Muscle of arm (tissue), 12 donors: ENCODE results near the gene CDH4. TPM values are rescaled to one million over a fixed set of nuclear protein-coding genes. Genes with fewer than 3 reads are reported as not detected.

Experiments used
- DNase-seq: peaks from one replicate; pipeline ENCODE4 v3.0.0-alpha.2; 2013
- polyA plus RNA-seq, 12 donors: library from polyadenylated mRNA; unstranded; fragments of 120-200 nt; gene quantifications; one replicate each; pipeline ENCODE4 v1.2.1, GENCODE V29; 2013; ENCODE audit not compliant: insufficient read length in 12 of 12

Gene CDH4
- polyA plus RNA-seq, 12 donors: 0.79 to 1.4 (median 1.0) TPM; not detected in 2

DNA sequence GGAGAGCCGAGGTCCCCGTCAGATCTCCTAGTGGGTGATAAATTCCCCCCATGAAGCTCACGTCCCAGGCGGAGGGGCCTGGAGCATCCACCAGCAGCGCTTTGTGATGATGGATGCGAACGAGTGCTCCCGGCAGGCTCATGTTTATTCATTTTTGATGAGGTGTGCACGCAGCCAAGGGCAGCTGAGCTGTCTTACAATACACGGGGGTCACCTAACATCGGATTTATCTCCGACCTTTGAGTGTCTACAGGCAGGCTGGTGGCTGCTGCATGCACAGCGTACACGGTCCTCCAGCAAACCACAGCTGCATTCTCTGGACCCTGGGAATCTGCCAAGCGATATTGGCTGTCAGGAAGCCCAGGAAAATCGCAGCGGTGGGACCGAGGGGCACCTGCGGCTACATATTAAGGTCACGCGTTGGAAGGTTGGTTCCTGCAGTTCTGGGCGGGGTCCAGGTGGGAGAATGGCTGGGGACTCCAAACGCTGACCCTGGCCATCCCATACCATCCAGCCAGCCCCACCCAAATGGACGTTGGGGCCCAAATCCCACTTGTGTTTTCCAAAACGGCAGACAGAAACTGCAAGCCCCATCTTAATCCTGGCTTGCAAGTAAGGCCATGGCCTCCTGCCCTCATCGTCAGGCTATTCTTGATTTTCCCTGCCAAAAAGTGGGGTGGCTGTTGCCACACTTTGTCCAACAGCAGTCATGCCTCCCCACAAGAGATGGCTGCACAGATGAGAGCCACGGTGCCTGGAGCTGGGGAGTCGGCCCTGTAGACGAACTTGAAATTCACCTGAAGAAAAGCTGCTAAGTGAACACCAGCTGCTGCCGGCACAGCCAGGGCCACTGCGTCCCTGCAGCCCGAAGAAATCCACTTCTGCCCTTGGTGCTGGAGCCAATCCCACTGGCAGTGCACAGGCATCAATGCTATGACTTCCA lies 413.7 kb downstream of the CDH4 start:
- no peak for DNase-seq

DNA sequence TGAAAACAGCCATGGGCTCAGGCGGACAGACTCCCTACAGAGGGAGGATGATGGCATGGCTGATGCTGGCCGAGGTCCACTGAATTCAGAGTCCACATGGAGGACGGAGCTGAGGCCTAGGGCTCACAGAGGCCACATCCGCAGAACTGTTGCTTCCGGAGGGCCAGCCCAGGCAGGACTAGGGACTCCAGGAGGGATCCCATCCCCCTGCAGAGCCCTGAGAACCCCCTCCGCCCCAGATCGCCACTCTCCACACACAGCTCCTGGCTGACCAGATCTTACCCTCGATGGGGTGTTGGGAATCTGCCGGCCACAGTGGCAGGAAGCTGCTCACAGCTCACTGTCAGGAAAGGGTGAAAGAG lies 414.4 kb downstream of the CDH4 start:
- DNase-seq: no peak

DNA sequence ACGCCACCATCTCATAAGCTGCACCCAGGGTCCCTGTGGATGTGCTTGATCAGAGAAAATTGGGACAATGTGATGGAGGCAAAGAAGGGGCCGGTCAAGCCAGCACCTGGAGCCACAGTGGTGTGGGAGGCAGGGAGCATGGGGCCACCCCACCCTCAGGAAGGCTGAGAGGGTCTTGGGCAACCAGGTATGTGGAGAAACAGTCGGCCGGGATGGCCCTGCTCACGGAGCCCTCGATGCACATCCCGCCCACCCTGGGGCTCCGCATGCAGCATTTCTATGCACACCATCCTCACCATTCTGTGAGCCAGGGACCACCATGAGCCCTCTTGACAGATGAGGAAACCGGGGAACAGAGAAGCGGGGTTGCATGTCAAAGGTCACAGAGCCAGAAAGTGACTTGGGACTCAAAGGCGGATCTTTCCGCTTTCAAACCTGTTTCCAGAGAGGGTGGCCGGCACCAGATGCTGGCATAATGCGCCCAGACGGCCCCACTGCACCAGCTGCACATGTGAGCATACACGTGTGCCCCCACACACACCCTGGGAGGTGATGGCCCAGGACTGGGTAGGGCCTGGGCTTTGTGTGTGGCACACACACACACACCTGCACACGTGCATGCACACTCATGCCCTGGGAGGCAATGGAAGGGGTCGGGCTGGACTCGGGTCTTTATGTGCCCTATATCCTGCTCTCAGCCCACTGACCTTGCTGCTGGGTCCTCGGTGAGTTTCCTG lies 415.2 kb downstream of the CDH4 start:
- DNase-seq: no peak

DNA sequence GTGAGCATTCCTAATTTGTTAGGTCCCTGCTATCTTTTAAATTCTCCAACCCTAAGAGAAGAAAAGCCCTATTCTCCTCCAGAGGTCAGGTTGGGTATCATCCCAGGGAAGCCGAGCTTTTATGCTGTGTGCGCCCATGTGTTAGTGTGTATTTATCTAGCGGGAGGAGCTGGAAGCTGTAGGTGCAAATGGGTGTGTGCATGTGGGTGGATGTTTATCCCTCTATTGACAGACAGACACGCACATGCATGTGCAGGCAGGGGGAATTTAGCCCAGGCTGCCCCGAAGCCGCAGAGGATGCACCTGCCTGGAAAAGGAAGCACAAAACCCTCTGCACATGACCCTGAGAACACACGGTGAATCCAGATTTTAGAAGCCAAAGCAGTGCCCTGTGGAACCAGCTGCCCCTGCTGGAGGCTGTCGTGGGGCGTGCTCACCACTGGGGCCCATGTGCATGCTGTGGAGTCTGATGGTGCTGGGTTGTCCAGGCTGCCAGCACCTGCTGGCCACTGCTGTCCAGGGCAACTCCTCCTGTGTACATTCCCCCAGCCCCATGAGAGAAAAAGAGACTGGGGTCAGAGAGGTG lies 416.1 kb downstream of the CDH4 start:
- DNase-seq: no peak

DNA sequence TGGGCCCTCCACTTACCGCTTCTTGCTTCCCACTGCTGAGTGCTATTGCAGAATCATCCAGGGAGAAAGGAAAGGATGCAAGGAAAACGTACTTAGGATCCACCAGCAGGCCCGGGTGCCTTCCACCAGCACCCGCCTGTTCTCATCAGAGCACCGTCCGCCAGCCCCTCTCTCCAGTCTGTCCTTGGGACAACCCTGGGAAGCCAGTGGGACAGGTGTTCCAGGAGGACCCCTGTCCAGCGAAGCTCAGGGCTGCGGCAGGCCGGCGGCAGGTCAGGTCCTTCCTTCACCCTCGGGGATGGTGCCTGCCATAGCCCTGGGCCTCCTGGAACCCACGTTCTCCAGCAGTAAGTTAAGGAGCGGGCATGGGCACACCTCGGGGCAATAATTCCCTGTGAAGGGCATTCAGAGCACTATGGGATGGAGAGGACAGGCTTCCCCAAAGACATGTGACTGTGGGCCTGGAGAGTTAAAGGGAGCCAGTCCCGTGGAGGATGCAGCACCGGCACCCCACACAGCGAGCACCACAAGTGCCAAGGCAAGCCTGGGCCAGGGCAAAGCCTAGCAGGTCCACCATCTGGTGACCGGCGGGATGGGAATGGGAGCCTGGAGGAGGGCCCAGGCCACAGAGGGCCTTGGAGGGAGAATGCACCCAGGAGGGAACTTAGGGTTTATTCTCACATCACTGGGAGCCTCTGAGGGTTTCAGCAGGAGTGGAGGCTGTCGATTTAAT lies 416.9 kb downstream of the CDH4 start:
- no peak for DNase-seq

DNA sequence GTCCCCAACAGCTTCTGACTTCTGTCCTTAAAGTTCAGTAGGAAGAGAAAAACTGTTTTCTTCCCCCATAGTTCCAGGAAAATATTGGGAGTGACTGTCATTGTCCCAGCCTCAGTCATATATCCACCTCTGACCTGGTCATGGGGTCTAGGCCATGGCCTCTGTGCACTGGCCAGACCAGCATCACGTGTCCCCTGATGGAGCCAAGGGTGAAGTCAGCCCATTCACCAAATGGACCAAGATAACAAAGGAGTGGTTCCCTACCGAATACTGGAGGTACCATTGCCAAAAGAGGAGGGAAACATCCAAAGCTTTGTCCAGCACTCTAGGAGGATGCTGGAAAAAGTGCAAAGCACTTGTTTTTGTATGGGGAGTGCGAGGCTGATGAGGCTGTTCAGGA lies 418.2 kb downstream of the CDH4 start:
- DNase-seq: no peak

DNA sequence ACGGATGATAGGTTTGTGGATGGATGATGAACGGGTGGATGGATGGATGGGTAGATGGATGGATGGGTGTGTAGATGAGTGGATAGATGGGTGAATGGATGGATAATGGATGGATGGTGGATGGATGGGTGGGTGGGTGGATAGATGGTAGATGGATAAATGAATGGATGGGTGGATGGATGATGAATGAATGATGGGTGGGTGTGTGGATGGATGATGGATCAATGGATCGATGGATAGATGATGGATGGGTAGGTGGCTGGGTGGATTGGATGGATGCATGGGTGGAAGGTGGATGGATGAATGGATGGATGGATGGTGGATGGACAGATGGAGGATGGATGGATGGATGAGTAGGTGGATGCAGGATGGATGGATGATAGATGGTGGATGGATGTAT lies 419.5 kb downstream of the CDH4 start:
- DNase-seq: no peak

DNA sequence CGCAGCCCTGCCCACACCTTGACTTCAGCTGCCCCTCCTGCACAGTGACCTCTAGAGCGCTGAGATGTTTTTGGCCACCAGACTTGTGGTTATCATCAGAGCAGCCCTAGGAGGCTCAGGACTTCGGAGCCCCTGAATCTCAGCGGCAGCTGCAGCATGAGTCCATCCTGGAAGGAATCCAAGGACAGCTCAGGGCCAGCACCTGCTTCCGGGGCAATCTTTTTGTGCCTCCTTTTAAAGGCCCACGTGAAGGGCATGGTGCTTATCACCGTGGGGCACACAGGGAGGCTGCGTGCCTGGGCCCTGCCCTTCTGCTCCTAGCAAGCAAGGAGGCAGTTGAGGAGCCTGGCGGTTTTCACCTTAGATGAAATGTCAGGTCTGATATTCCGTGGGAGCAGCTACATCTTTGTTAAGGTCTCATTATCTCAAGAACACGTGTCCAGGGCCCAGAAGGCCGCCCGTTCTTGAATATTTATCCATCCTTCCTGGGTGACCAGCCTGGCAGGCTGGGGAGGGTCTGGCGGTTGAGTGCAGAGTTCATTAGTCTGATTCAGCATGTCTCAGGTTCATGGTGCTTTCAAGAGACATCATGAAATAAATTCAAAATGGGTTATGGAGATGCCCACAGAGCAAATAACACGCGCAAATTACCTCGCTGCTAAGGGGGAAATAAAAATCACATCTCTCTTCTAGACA lies 421.2 kb downstream of the CDH4 start:
- DNase-seq: no peak

DNA sequence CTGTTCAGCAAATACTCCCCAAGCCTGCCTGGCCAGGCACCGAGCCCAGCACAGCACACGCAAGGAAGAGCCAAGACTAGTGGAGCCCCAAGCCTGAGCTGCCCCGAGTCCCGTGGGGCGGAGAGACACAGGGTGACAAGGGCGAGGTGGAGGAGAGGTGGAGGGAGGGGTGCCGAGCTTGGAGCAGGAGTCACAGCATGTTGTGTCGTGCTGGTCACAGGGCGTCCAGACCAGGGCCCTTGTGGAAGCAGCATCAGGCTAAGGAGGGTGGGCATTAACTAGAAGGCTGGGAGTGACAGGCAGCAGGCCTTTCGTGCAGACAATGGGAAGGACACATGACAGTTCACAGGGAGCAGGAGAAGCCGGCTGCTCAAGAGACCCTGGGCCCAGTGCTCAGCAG lies 422.1 kb downstream of the CDH4 start:
- no peak for DNase-seq

DNA sequence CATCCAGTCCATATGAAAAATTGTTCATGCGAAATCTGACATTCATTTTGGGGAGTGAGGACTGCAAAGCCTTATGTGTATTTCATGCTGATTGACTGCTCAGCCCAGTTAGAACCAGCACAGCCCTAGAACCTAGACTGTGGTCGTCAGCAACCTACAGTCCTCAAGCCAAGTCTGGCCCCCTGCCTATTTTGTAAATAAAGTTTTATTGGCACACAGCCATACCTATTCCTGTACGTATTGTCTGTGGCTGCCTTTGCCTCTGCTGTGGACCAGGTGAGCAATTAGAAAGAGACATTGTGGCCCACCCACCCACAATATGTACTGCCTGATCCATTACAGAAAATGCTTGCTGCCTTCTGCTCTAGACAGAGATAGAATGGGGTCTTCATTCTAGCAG lies 422.6 kb downstream of the CDH4 start:
- DNase-seq: no peak

DNA sequence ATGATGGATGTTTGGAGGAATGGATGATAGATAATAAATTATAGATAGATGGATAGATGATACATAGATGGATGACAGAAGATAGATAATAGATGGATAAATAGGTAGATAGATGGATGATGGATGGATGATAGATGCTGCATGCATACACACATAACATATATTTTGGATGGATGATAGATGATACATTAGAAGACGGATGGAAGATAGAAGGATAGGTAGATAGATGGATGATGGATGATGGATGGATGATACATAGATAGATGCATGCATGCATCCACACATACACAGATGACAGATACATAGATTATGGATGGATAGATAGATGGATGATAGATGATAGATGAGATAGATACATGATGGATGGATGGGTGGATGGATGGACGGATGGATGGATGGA lies 425.9 kb downstream of the CDH4 start:
- no peak for DNase-seq

DNA sequence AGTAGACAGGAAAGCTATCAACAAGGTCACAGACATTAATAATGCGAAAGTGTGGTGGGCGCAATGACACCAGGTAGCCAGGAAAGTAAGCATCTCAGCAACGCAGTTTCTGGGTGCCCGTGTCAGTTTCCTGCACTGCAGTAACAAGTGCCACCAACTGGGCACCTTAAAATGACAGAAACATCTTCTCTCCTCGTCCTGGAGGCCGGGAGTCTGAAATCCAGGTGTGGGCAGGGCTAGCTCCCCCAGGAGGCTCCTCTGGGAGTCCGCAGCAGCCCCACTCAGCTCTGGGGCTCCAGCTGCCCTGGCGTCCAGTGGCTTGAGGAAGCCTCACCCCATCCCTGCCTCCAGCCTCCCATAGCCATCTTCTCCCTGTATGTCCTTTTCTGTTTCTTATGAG lies 426.4 kb downstream of the CDH4 start:
- no peak for DNase-seq

DNA sequence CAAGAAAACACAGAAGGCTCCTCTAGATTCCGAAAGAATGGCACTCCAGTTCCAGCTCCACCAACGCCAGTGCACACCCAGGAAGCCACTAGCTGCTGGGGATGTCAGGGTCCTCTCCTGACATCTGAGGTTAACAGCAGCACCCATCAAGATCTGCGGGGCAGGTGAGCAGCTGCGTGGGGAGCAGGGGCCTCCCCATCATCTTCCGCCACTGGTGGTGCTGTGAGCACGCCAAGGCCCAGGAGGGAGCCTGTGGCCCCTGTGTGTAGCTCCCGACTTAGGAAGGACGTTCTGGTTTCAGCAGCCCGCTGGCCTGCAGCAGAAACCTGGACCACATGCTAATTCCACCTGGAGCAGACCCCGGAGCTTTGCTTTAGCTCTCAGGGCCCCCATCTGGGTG lies 427.4 kb downstream of the CDH4 start:
- DNase-seq: no peak

DNA sequence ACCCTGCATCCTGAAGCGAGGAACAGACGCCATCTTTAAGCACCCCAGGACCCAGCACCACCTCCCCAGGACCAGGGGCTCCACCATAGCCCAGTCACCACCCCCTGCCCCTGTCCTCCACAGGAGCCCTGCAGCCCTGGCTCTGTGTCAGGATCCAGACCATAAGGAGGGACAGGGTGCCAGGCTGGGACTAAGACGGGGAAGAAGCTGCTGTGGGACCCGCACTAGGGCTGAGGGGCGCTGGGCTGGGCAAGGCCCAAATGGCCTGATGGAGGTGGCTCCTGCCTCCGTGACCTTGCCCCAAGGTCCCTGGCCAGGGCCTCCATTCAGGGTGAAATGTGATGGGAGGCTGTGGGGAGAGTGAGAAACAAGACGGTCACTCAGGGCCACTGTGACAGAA lies 428.0 kb downstream of the CDH4 start:
- no peak for DNase-seq

DNA sequence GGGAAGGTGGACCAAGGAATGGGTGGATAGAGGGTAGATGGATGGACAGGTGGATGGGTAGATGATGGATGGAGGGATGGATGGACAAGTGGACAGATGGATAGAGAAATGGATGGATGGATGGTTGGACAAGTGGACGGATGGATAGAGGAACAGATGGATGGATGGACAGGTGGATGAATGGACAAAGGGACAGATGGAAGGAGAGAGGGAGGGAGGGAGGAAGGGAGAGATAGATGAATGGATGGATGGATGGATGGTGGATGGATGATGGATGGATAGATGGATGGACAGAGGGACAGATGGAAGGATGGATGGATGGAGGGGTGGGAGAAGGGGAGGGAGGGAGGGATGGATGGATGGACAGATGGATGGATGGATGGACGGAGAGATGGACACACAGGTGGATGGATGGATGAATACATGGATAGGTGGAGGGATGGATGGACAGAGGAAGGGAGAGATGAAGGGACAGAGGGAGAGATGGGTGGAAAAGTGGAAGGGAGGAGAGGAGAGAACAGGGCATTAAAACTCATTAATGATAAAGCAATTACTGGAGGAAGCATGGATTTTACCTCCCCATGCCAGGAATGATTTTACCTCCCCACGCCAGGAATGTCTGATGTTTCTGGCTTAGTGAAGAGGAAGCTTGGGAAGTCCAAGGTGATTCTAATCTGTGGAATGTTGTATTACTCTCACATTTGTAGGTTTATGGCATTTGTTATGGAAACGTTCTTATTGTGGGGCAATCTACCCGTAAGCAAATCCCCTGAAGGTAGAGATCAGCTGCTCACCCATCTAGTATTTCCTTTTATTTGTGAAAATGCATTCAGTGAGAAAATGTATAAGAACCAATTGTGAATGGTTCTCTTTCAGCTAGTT lies 430.3 kb downstream of the CDH4 start:
- DNase-seq: no peak

DNA sequence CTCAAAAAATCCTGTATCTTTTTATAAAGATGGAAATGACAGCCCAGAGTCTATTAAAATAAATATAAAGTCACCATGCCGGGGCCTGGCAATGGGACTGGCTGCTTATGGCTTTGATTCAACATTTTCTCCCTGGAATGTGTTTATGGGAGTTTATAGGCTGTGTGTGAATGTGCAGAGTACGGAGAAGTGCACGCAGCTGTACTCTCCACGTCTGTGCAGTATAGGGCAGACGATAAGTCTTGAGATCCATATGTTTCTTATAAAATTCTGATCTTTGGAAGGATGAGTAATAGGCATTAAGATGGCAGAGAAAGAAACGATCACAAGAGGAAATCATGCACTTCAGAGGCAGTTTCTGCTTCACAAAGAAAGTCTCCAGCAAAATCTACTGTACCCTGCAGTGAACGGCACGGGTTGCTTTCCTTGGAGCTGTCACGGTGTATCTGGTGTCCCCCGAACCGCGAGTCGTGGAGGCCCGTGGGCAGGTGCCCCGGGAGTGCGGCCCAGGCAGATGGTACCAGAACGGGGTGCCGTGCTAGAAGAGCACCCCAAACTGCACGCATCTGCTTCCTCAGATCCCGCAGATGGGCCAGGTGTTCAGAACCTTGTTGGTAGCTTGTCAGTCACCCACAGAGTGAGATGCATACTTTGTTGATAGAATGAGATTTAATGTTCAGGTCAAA lies 431.1 kb downstream of the CDH4 start:
- no peak for DNase-seq

DNA sequence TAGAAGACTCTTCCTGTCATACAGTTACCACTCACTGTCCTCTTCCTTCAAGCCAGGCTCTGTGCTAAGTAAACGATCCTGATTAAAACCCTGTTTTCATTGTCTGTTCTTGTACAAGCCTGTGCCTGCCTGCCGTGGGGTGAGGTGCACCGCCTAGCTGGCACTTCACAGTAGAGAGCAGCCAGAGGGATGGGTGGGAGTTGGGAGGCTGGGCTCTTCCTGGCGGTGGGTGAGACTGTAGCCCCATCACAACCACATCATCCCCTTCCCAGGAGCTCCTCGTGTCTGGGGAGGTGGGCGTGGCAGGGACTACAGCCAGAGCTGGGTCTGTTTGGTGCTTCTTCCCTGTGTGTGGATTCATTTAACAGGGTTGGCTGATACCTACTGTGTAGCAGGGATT lies 431.7 kb downstream of the CDH4 start:
- no peak for DNase-seq

DNA sequence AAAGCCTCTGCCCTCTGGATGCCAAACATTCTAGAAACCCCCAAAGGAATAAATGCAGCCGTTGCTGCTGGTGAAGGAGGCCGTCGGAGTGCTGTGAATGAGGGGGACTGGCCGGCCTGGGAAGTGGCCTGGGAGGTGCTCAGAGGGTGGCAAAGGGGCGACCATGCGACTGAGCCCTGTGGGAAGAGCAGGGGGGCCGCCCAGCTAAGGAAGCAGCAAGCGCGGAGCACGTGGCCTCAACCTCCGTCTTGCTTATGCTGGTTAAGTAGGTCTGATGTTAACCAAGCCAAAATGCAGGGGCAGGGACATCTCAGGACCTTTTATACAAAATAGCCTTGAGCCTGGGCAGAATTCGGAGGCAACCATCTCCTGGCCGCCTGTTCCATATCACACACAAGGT lies 432.1 kb downstream of the CDH4 start:
- DNase-seq: no peak

DNA sequence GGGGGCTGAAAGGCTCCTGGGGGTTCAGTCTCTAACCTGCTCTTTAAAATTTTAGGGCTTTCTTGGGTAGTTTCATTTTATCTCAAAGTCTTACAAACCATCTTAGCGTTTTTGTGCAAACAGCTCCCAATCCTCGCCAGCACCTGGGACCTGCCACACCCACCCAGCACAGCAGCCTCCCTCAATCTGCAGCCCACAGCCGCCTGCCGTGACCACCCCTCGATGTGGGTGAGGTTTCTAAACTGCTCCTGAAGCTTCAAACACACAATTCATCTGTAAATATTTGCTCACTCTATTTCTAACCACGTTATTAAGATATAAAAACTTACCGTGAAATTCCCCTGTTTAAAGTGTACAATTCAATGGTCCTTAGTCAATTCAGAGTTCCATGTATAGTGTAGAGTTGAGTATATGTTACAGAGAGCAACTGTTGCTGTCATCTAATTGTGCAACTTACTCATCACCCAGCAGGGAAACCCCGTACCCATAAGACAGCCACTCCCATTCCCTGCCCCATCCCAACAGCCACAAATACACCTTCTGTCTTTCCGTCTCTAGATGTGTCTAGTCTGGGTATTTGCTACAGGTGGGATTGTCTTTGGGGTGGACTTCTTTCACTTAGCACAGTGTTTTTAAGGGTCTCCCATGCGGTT lies 432.6 kb downstream of the CDH4 start:
- no peak for DNase-seq
